DND-41 (cell line): ENCODE data around the gene RICTOR.

Experiments used
- ATAC-seq: fragments of 200-7000 bp; cut with Tn5 transposase; 3 replicates; pipeline ENCODE4 v1.9.1; 2021; ENCODE audit warnings: low read depth; ENCODE audit not compliant: insufficient read depth
- DNase-seq: peaks from one replicate; pipeline ENCODE4 v3.0.0-alpha.2; 2020
- H2AFZ ChIP-seq: 2 replicates; pipeline ENCODE4 v1.6.0; 2012; ENCODE audit warnings: low read depth, low read length
- H3K27ac ChIP-seq: 2 replicates; pipeline ENCODE4 v1.5.1; 2012; ENCODE audit warnings: low read length, inconsistent platforms
- H3K27me3 ChIP-seq: fragments of 200-600 bp; sonication (generic); 2 replicates; pipeline ENCODE4 v1.6.0; 2012; ENCODE audit warnings: low read length, mild to moderate bottlenecking, inconsistent platforms; ENCODE audit not compliant: insufficient read depth, poor library complexity
- H3K36me3 ChIP-seq: 2 replicates; pipeline ENCODE4 v1.5.1; 2012; ENCODE audit warnings: low read length, inconsistent platforms; ENCODE audit not compliant: insufficient read depth
- H3K4me1 ChIP-seq: 2 replicates; pipeline ENCODE4 v1.5.1; 2012; ENCODE audit warnings: mild to moderate bottlenecking, low read length; ENCODE audit not compliant: insufficient read depth
- H3K4me2 ChIP-seq: 2 replicates; pipeline ENCODE4 v1.6.0; 2012; ENCODE audit warnings: mild to moderate bottlenecking, moderate library complexity, low read length, inconsistent platforms; ENCODE audit not compliant: insufficient read depth
- H3K4me3 ChIP-seq, 2 experiments: fragments of 200-600 bp in 1 of 2; shearing (Covaris generic) in 1 of 2; 2 replicates each; pipeline ENCODE4 v1.5.1; 2012 to 2016; ENCODE audit warnings: inconsistent platforms in 2 of 2, low read length in 2 of 2, mild to moderate bottlenecking in 2 of 2, low read depth in 1 of 2, moderate library complexity in 1 of 2
- H3K79me2 ChIP-seq: 2 replicates; pipeline ENCODE4 v1.6.0; 2012; ENCODE audit warnings: low read length, inconsistent platforms; ENCODE audit not compliant: insufficient read depth
- H3K9ac ChIP-seq: 2 replicates; pipeline ENCODE4 v1.6.0; 2012; ENCODE audit warnings: low read depth, mild to moderate bottlenecking, inconsistent platforms, low read length, moderate library complexity
- H3K9me3 ChIP-seq: 2 replicates; pipeline ENCODE4 v1.5.1; 2012; ENCODE audit warnings: low read length, moderate library complexity, mild to moderate bottlenecking, inconsistent platforms; ENCODE audit not compliant: insufficient read depth, severe bottlenecking
- H4K20me1 ChIP-seq: 2 replicates; pipeline ENCODE4 v1.6.0; 2012; ENCODE audit warnings: low read length; ENCODE audit not compliant: insufficient read depth
- EZH2 ChIP-seq: IDR thresholded peaks from 3 replicates; pipeline ENCODE4 v1.6.1; 2012; ENCODE audit warnings: borderline replicate concordance, low read depth, mild to moderate bottlenecking, moderate library complexity, low read length, inconsistent platforms; ENCODE audit not compliant: severe bottlenecking
- TF ChIP-seq, protein P1 (sequence below): IDR thresholded peaks from 2 replicates; pipeline ENCODE4 v1.5.1; 2012; ENCODE audit warnings: borderline replicate concordance, low read length, moderate library complexity, mild to moderate bottlenecking; ENCODE audit not compliant: poor library complexity, severe bottlenecking; ENCODE audit errors: extremely low read depth

The RICTOR gene, protein sequence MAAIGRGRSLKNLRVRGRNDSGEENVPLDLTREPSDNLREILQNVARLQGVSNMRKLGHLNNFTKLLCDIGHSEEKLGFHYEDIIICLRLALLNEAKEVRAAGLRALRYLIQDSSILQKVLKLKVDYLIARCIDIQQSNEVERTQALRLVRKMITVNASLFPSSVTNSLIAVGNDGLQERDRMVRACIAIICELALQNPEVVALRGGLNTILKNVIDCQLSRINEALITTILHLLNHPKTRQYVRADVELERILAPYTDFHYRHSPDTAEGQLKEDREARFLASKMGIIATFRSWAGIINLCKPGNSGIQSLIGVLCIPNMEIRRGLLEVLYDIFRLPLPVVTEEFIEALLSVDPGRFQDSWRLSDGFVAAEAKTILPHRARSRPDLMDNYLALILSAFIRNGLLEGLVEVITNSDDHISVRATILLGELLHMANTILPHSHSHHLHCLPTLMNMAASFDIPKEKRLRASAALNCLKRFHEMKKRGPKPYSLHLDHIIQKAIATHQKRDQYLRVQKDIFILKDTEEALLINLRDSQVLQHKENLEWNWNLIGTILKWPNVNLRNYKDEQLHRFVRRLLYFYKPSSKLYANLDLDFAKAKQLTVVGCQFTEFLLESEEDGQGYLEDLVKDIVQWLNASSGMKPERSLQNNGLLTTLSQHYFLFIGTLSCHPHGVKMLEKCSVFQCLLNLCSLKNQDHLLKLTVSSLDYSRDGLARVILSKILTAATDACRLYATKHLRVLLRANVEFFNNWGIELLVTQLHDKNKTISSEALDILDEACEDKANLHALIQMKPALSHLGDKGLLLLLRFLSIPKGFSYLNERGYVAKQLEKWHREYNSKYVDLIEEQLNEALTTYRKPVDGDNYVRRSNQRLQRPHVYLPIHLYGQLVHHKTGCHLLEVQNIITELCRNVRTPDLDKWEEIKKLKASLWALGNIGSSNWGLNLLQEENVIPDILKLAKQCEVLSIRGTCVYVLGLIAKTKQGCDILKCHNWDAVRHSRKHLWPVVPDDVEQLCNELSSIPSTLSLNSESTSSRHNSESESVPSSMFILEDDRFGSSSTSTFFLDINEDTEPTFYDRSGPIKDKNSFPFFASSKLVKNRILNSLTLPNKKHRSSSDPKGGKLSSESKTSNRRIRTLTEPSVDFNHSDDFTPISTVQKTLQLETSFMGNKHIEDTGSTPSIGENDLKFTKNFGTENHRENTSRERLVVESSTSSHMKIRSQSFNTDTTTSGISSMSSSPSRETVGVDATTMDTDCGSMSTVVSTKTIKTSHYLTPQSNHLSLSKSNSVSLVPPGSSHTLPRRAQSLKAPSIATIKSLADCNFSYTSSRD (N-terminal part only)

DNA sequence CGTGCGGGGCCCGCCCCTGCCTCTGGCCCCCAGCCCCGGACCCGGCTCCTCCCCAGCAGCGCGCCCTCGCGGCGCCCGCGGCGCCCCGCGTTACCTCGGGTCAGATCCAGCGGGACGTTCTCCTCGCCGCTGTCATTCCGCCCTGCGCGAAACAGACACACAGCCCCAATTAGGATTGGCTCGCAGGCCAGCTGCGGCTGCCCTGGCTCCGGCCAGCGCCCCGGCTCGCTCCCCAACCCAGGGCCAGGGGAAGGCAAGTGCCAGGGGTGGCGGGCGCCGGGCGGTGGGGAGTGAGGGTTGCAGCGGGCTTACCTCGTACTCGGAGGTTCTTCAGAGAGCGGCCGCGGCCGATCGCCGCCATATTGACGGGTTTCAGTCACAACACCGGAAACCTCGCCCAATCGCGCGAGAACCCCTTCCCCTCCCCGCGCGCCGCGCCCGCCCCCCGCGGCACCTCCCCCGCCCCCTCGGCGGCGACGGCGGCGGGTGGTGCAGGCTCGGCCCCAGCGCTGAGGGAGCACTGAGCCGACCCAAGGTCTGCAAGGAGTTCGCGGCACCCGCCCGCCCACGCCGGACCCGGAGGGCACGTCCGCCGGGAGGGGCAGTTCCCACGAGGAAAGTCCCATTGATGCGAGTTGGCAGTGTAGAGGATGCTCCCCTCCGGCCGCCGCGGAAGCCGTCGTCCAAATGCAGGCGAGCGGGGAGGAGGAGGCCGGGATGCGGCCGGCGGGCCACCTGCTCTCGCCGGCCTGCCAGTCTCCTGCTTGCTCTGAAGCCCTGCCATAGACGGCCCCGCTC is at the start of gene RICTOR:
TSS of gene RICTOR (minus strand) at position 383 of the 798 bp plus-strand sequence. CDS start at position 361, 22 bp downstream.
- Histone ChIP-seq H2AFZ (peak within 1 kb of the TSS; percentile 88), H3K79me2 (peaks cover 55% of the 10 kb centered on the region), H3K9ac (peak within 1 kb of the TSS; percentile 97), H3K4me2 (peak within 1 kb of the TSS; percentile 89), H3K27ac (peak within 1 kb of the TSS; percentile 95), H3K27me3 (no peaks in the 10 kb centered on the region), H3K9me3 (no peaks in the 10 kb centered on the region), H4K20me1 (peaks cover 18% of the 10 kb centered on the region), H3K4me1 (peaks cover 40% of the 10 kb centered on the region), H3K36me3 (peaks cover 21% of the 10 kb centered on the region), H3K4me3 (peak within 1 kb of the TSS; percentile 83 to 88)
- TF ChIP-seq EZH2: no peak
- TF ChIP-seq, protein P1, sequence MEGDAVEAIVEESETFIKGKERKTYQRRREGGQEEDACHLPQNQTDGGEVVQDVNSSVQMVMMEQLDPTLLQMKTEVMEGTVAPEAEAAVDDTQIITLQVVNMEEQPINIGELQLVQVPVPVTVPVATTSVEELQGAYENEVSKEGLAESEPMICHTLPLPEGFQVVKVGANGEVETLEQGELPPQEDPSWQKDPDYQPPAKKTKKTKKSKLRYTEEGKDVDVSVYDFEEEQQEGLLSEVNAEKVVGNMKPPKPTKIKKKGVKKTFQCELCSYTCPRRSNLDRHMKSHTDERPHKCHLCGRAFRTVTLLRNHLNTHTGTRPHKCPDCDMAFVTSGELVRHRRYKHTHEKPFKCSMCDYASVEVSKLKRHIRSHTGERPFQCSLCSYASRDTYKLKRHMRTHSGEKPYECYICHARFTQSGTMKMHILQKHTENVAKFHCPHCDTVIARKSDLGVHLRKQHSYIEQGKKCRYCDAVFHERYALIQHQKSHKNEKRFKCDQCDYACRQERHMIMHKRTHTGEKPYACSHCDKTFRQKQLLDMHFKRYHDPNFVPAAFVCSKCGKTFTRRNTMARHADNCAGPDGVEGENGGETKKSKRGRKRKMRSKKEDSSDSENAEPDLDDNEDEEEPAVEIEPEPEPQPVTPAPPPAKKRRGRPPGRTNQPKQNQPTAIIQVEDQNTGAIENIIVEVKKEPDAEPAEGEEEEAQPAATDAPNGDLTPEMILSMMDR: no peak
- DNase-seq (peak; percentile 91), ATAC-seq (peak; percentile 81)

GRCh38 chr5:39121922-39122321 is 47.7 kb upstream of the RICTOR start:
- TF ChIP-seq, protein P1: no peak
- no peak for TF ChIP-seq EZH2
- Histone ChIP-seq H3K9me3 (no peaks in the 10 kb centered on the region), H3K4me3 (no peak overlapping the region), H3K4me2 (no peak overlapping the region), H2AFZ (no peak overlapping the region), H3K9ac (no peak overlapping the region), H3K27me3 (no peaks in the 10 kb centered on the region), H3K4me1 (no peaks in the 10 kb centered on the region), H3K27ac (no peak overlapping the region), H3K36me3 (no peaks in the 10 kb centered on the region), H4K20me1 (no peaks in the 10 kb centered on the region), H3K79me2 (no peaks in the 10 kb centered on the region)
- no peak for ATAC-seq
- DNase-seq: no peak

DNA sequence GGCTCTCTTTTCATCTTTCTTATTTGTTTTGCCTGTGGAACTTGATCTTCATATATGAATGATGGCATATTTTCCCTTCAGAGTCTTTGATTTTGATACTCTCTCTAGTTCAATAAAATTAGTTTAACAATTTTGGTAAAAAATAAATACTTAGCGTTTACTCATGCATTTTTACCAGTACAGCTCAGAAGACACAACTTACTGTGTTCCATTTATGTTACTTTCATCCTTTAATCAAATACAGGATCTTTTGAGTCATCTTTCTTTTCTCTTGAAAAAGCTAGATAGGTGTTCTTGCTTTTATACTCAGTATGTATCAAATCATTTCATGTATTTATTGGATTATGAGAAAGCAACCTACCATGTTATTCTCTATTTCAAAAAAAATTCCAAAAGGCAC is 47.1 kb upstream of the RICTOR start:
- Histone ChIP-seq H2AFZ (no peak overlapping the region), H3K79me2 (no peaks in the 10 kb centered on the region), H3K9ac (no peak overlapping the region), H3K4me2 (no peak overlapping the region), H3K4me1 (no peaks in the 10 kb centered on the region), H3K27me3 (no peaks in the 10 kb centered on the region), H3K27ac (no peak overlapping the region), H4K20me1 (no peaks in the 10 kb centered on the region), H3K36me3 (no peaks in the 10 kb centered on the region), H3K4me3 (no peak overlapping the region), H3K9me3 (no peaks in the 10 kb centered on the region)
- no peak for TF ChIP-seq EZH2
- TF ChIP-seq, protein P1: no peak
- DNase-seq (no peak), ATAC-seq (no peak)
